ENCODE results near the gene CASP9.
"Not testable (repeated sequence)": the region's sequence is repeated elsewhere in the genome, so short reads cannot be mapped to it uniquely, and the experiment has no call there.

The CASP9 gene

DNA sequence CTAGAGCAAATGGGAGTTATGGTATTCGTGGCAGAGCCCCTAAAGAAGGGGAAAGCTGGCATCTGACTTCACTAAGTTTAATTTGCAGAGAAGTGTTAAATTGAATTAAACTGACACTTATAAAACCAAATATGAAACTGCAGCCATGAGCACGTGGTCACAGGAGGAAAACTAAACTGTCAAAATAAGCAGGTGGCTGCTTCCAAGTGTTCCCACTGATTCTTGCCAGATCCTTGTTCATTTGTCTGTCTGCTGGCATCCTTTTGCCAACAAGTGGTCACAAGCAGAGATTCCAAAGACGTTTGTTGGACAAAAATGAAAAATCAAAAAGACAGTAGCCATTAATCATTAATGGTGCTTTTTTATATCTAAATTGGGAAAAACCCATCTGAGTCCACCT, 54.7 kb downstream of the CASP9 start:
- DNase-seq (ENCODE audit: low read depth), result no peak

- no peak for DNase-seq (ENCODE audit: low read depth)
Observed at GRCh38 chr1:15468145-15468544, 55.9 kb downstream of the CASP9 start.

- not testable (repeated sequence) for DNase-seq (ENCODE audit: low read depth)
Observed at GRCh38 chr1:15466955-15467625, 56.9 kb downstream of the CASP9 start.

DNA sequence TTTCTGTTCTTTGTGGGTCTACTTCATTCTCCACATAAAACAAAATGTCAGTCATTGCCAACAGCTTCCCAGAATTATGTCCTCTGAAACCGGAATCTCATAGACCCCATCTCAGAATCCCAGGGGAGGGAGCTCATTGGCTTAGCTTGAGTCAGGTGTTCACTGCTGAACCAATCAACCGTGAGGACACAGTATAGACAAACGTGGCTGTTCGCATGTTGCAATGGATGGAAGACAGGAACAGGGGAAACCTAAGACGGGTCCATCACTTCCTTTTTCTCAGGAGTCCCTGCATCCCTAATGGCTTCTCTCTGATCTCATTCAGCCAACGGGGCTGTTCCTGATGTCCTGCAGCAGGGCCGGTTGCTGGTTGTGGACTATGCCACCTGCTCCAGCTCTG, 58.3 kb downstream of the CASP9 start:
- no peak for DNase-seq (ENCODE audit: low read depth)

DNA sequence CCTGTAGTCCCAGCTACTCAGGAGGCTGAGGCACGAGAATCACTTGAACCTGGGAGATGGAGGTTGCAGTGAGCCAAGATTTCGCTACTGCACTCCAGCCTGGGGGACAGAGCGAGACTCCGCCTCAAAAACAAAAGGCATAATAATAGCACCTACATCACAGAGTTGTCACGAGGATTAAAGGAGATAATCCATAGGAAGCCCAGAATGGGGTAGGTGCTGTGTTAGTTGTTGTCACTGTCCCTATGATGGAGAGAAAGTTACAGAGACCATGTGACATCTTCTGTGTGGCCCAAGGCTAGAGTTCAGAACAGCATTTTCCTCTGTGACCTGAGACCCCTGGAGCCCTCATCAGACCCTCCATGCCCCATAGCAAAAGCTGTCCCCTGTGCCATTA, 60.1 kb downstream of the CASP9 start:
- not testable (repeated sequence) for DNase-seq (ENCODE audit: low read depth)

DNA sequence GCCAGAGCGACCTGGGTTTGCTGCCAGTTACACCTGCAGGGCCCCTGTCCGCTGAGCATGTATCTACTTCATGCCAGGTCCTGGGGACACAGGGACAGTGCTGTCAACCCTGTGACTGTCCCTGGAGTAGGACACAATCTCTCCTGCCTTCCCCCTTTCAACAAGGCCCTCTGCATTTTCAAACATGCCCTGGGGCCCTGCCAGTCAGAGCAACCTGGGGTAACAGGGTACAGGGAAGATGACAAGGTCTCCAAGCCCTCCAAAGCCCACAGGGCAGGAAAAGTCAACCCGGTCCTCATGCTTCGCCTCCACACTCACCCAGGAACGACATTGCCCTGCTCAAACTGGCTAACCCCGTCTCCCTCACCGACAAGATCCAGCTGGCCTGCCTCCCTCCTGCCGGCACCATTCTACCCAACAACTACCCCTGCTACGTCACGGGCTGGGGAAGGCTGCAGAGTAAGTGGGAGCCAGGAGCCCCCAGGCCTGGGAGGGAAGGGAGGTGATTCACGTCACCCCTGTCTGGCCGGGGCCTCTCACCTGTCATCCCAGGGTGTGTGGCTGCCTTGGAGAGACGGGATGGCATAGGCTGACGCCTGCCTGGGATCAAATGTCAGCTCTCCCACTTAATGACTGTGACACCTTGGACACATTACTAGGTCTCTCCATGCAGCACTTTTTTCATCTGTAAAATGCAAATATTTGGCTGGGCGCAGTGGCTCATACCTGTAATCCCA, 60.8 kb downstream of the CASP9 start:
- DNase-seq (ENCODE audit: low read depth), result not testable (repeated sequence)

DNA sequence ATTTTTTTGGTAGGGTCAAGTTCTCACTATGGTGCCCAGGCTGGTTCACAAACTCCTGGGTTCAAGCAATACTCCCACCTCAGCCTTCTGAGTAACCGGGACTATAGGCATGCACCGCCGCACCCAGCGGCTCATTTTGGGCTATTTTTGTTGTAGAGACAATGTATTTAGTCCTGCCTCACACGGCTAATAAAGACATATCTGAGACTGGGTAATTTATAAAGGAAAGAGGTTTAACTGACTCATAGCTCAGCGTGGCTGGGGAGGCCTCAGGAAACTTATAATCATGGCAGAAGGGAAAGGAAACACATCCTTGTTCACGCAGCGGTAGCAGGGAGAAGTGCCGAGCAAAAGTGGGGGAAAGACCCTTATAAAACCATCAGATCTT, 63.3 kb downstream of the CASP9 start:
- DNase-seq (ENCODE audit: low read depth), result no peak

DNA sequence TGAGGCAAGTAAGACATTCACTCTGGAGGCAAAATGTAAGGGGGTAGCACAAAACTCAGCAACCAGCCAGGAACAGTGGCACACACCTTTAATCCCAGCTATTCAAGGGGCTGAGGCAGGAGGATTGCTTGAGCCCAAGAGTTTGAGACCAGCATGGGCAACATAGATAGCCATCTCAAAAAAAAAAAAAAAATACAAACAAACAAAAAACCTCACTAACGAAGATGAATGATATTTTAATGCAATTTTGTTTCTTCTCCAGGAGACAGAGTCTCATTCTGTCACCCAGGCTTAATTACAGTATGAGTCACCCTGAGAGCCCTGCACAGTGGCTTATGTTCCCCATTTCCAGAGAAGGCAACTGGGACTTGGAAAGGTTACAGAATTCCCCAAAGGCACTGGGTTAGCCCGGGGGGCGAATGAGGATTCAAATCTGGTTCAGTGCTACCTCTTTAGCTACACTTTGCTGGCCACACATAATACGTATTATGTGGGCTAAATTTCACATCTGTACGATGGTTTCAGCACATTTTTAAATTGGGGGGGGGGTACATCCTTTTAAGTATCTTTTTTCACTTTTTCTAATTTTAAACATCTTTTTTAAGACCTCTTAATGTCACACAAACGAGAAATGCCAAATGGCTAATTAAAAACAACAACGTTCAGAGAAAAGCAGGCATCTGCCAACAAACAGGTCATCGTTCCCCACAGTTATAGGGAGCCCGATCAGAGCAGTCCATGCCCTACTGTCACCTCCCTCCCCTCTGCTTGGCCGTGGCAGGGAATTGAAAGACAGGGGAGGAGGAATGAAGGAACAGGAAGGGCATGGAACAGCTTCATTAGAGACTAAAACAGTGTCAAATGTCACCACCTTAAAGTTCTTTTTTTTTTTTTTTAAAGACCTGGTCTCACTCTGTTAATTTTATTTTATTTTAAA, 64.0 kb downstream of the CASP9 start:
- peak; percentile 47 for DNase-seq (ENCODE audit: low read depth)

GRCh38 chr1:15458388-15458787, 65.6 kb downstream of the CASP9 start:
- not testable (repeated sequence) for DNase-seq (ENCODE audit: low read depth)

- DNase-seq (ENCODE audit: low read depth), result no peak
Observed at GRCh38 chr1:15457585-15457984, 66.4 kb downstream of the CASP9 start.

DNA sequence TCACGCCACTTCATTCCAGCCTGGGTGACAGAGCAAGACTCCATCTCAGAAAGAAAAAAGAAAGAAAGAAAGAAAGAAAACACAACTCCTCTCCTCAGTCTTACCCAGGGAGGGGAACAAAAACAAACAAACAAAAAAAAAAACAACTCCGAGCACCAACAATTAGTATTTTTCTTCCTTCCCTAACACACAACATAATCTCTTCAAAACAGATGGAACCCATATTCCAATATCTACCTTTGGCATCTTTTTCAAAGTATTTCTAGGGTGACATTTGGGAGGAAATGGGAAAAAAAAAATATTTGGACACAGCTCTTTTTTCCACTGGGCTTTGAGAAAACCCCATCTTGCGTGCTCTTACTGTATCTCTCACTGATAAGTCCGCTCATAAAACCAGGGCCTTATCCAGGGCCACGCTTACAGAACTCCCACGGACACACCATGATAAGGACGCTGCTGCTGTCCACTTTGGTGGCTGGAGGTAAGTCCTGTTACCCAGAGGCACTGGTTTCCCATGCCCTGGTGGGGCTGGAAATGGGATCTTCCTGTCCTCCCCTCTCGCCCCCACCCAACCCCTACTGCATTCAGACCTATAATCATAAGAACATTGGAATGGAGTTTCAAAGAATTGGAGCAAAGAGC, 67.6 kb downstream of the CASP9 start, which contains the start of gene CELA2A:
CELA2A (plus strand) TSS at position 420 of the 642 bp plus-strand sequence; CDS start at position 442, 22 bp downstream.
- DNase-seq (ENCODE audit: low read depth), result no peak

DNA sequence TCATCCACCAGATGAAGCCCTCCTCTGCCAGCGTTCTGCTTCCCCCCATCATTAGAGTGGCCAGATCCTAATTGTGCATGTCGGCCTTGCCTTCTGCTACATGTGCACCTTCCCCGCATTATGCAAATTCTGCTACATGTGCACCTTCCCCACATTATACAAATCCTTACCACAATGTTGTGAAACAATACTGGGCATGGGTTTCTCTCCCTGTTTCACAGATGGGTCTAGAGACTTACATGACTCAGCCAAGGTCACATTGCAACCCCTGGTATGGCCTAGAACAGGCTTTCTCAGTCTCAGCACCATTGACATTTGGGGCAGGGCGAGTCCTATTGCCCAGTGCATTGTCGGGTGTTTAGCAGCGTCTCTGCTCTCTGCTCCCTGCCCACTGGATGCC, 68.5 kb downstream of the CASP9 start:
- peak; percentile 34 for DNase-seq (ENCODE audit: low read depth)

DNA sequence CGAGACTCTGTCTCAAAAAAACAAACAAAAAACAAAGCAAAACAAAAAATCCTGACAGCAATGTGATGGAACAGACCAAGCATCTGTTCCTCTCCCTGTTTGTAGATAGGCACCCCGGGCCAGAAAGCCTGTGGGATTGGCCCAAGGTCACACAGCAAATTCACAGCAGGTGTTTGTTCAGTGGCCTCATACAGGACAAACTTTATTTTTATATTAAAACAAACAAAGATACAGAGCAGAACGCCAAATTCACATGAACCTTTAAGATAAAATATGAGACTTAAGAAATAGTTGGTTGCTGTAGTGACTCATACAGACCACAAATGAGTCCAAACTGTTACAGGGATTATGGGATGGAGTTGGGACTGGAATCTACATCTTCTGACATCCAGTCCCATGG, 69.8 kb downstream of the CASP9 start:
- DNase-seq (ENCODE audit: low read depth), result peak; percentile 63

GRCh38 chr1:15453734-15454133, 70.3 kb downstream of the CASP9 start:
- no peak for DNase-seq (ENCODE audit: low read depth)

GRCh38 chr1:15452866-15453571, 71.0 kb downstream of the CASP9 start:
- no peak for DNase-seq (ENCODE audit: low read depth)

DNA sequence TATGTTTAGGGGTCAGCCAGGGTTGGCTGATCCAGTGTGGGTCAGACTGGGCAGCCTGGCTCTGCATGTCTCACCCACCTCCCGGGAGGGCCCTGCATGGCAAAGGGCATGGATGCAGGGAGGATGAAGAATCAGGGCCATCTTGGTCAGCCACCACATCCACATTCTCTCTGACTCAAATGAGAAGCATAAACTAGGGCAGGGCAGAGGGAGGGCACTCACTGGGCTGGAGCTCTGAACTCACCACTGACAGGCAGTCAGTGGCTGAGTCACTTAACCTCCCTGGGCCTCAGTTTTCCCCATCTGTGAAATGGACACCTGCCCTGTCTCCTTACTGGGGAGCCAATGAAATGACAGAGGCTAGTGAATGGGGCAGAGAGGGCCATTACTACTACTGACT, 71.8 kb downstream of the CASP9 start:
- DNase-seq (ENCODE audit: low read depth), result peak; percentile 61

GRCh38 chr1:15451014-15451722, 72.8 kb downstream of the CASP9 start:
- no peak for DNase-seq (ENCODE audit: low read depth)

DNA sequence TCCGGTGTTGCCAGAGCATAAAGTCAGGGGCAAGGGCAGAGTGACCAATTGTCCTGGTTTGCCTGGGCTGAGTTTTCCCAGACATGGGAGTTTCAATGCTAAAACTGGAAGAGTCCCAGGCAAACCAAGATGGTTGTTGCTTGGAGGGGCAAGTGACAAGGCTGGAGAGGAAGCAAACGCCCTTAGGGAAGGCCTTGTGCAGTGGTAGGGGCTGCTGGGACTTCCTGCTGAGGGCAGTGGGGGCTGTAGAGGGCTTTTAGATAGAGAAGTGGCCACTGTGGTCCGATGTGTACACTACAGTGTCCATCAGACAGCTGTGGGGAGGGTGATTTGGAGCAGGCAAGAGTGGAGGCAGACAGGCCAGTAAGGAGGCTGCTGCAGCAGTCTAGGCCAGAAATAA, 74.4 kb downstream of the CASP9 start:
- no peak for DNase-seq (ENCODE audit: low read depth)

- no peak for DNase-seq (ENCODE audit: low read depth)
Observed at GRCh38 chr1:15448877-15449462, 75.0 kb downstream of the CASP9 start.

GRCh38 chr1:15446212-15446611, 77.8 kb downstream of the CASP9 start:
- no peak for DNase-seq (ENCODE audit: low read depth)

All from ELR (cell line).